ENCODE results near the gene NEK11. TPM values are rescaled to one million over a fixed set of nuclear protein-coding genes. Genes with fewer than 3 reads are reported as not detected.

NEK11 gene
- polyA plus RNA-seq, 1 of the 3 experiments (the other 2 are of a cell fraction) = 4.7 TPM

DNA sequence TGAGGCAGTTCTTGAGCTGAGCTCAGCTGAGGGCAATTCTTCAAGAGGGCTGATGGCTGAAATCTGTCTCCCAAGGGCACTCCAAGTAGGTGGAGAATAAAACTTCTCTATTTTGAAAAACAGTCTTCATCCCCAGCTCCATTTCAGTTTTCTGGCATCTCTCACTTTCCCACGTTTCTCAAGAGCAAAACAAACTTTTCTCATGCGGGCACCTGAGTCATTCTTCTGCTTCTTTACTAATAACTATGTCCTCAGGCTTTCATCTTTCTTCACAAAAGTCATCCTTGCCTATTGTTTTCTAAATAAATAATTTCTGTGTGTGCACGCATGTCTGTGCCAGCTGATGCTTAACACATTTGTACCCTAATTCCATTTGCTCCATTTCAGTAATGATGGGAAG lies 258.8 kb downstream of the NEK11 start:
- TF ChIP-seq EZH2phosphoT487 (IDR thresholded peaks at IDR 0.05; ENCODE audit: borderline replicate concordance, low read depth) (no peak), EP300 (IDR thresholded peaks at IDR 0.05; ENCODE audit: borderline replicate concordance in 1 of 2, low read depth in 1 of 2, low read length in 1 of 2) (peak in 1 of 2 experiments; percentile 26; a peak in 1 of 4 replicates)
- Histone ChIP-seq H3K4me1 (ENCODE audit: control insufficient read depth in 1 of 2, insufficient read depth in 2 of 2, low read depth in 1 of 2, low read length in 1 of 2) (peaks cover 0 to 13% of the 10 kb centered on the region in 2 experiments; a peak in 2 of 4 replicates), H3K4me2 (no peak overlapping the region), H3K27me3 (ENCODE audit: insufficient read depth) (no peaks in the 10 kb centered on the region), H3F3A (replicated peaks; ENCODE audit: insufficient read depth) (no peaks in the 10 kb centered on the region), H3K27ac (ENCODE audit: low read depth in 2 of 2, low read length in 1 of 2) (no peak overlapping the region; a peak in 1 of 4 replicates), H3K9me3 (no peaks in the 10 kb centered on the region), H4K20me1 (ENCODE audit: insufficient read depth) (no peaks in the 10 kb centered on the region), H3K36me3 (replicated peaks in 1 of 2; ENCODE audit: control insufficient read depth in 1 of 2, insufficient read depth in 2 of 2, low read length in 1 of 2) (no peaks in the 10 kb centered on the region), H3K9me2 (no peaks in the 10 kb centered on the region), H3K9ac (no peak overlapping the region), H2AFZ (ENCODE audit: low read depth) (no peak overlapping the region), H3K79me2 (ENCODE audit: insufficient read depth) (no peaks in the 10 kb centered on the region), H3K4me3 (ENCODE audit: low read depth in 2 of 2, low read length in 1 of 2) (no peak overlapping the region)
- ChIA-PET POLR2A (no interaction called here), CTCF (interaction anchor here (0.6 kb wide), 1 partner anchor 16 kb away, joined by 3 read pairs; no protein-coding TSS in a partner anchor)
- DNase-seq = no peak
- 45% methylated on average over 3 of the region's 3 CpGs for WGBS (ENCODE audit: low lambda C conversion rate)

DNA sequence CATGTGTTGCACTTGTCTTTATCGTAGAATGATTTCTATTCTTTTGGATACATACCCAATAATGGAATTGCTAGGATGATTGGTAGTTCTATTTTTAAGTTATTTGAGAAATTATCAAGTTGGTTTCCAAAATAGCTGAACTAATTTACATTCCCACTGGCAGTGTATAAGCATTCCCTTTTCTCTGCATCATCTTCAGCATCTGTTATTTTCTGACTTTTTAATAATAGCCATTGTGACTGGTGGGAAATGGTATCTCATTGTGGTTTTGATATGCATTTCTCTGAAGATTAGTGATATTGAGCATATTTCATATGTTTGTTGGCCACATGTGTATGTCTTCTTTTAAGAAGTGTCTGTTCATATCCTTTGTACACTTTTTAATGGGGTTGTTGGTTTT lies 273.2 kb downstream of the NEK11 start:
- Histone ChIP-seq H3K9ac (no peak overlapping the region), H3K4me2 (no peak overlapping the region), H3K27me3 (ENCODE audit: insufficient read depth) (no peaks in the 10 kb centered on the region), H3K4me3 (ENCODE audit: low read depth in 2 of 2, low read length in 1 of 2) (no peak overlapping the region), H3K4me1 (ENCODE audit: control insufficient read depth in 1 of 2, insufficient read depth in 2 of 2, low read depth in 1 of 2, low read length in 1 of 2) (no peaks in the 10 kb centered on the region), H3K9me2 (no peaks in the 10 kb centered on the region), H3K36me3 (replicated peaks in 1 of 2; ENCODE audit: control insufficient read depth in 1 of 2, insufficient read depth in 2 of 2, low read length in 1 of 2) (no peaks in the 10 kb centered on the region), H2AFZ (ENCODE audit: low read depth) (no peak overlapping the region), H3K27ac (ENCODE audit: low read depth in 2 of 2, low read length in 1 of 2) (no peak overlapping the region), H3K9me3 (no peaks in the 10 kb centered on the region), H4K20me1 (ENCODE audit: insufficient read depth) (no peaks in the 10 kb centered on the region), H3F3A (replicated peaks; ENCODE audit: insufficient read depth) (no peaks in the 10 kb centered on the region), H3K79me2 (ENCODE audit: insufficient read depth) (no peaks in the 10 kb centered on the region)
- CTCF ChIA-PET = no interaction called here
- POLR2A ChIA-PET = no interaction called here
- no peak for DNase-seq
- TF ChIP-seq FOXJ3 (CRISPR knock-in tag; IDR thresholded peaks at IDR 0.05) (no peak), MXI1 (IDR thresholded peaks at IDR 0.05; ENCODE audit: low read depth, low read length) (no peak), TAF1 (IDR thresholded peaks at IDR 0.05; ENCODE audit: borderline replicate concordance, low read depth, low read length) (no peak), ZBTB33 (IDR thresholded peaks at IDR 0.05; ENCODE audit: borderline replicate concordance, low read depth) (no peak), FOSL2 (IDR thresholded peaks at IDR 0.05; ENCODE audit: borderline replicate concordance, low read depth) (no peak), NRF1 (IDR thresholded peaks at IDR 0.05; ENCODE audit: low read depth, low read length) (no peak), POLR2AphosphoS5 (IDR thresholded peaks at IDR 0.05; ENCODE audit: low read depth, low read length) (no peak), YY1 (IDR thresholded peaks at IDR 0.05; ENCODE audit: low read depth) (no peak), USF2 (IDR thresholded peaks at IDR 0.05; ENCODE audit: borderline replicate concordance, low read depth, low read length) (no peak), TEAD4 (IDR thresholded peaks at IDR 0.05; ENCODE audit: borderline replicate concordance, insufficient read depth) (no peak), CTCF (IDR thresholded peaks at IDR 0.05) (no peak), RFX5 (IDR thresholded peaks at IDR 0.05; ENCODE audit: low read length) (no peak), SMC3 (IDR thresholded peaks at IDR 0.05; ENCODE audit: low read depth, low read length) (no peak), RXRA (IDR thresholded peaks at IDR 0.05; ENCODE audit: borderline replicate concordance, low read depth) (no peak), GABPA (IDR thresholded peaks at IDR 0.05; ENCODE audit: low read depth) (no peak)
- WGBS (ENCODE audit: low lambda C conversion rate) = 79% methylated on average over 1 of the region's 1 CpG

Measured in SK-N-SH (cell line).